Lower leg skin (tissue), 3 donors: ENCODE results near the gene ADAMTS14.

Experiments
- POLR2A ChIP-seq, 2 donors: fragments of 450-650 bp; IDR thresholded peaks; one replicate each; pipeline ENCODE4 v1.6.1; 2016 to 2017; ENCODE audit warnings: antibody characterized with exemption in 2 of 2, mild to moderate bottlenecking in 1 of 2, moderate library complexity in 1 of 2
- TF ChIP-seq, protein P1 (sequence below), 3 donors: fragments of 450-650 bp; IDR thresholded peaks; one replicate each; pipeline ENCODE4 v1.5.1; 2016; ENCODE audit warnings: antibody characterized with exemption in 3 of 3, mild to moderate bottlenecking in 3 of 3, moderate library complexity in 2 of 3

GRCh38 chr10:70747192-70747965 lies 75.1 kb downstream of the ADAMTS14 start:
- TF ChIP-seq, protein P1, sequence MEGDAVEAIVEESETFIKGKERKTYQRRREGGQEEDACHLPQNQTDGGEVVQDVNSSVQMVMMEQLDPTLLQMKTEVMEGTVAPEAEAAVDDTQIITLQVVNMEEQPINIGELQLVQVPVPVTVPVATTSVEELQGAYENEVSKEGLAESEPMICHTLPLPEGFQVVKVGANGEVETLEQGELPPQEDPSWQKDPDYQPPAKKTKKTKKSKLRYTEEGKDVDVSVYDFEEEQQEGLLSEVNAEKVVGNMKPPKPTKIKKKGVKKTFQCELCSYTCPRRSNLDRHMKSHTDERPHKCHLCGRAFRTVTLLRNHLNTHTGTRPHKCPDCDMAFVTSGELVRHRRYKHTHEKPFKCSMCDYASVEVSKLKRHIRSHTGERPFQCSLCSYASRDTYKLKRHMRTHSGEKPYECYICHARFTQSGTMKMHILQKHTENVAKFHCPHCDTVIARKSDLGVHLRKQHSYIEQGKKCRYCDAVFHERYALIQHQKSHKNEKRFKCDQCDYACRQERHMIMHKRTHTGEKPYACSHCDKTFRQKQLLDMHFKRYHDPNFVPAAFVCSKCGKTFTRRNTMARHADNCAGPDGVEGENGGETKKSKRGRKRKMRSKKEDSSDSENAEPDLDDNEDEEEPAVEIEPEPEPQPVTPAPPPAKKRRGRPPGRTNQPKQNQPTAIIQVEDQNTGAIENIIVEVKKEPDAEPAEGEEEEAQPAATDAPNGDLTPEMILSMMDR (IDR thresholded peaks at IDR 0.05), result no peak
- TF ChIP-seq POLR2A (IDR thresholded peaks at IDR 0.05), result no peak
